Activated CD8-positive, alpha-beta T cell treated with anti-CD3 and anti-CD28 coated beads for 36 hours (primary cell): ENCODE data around the gene AMMECR1L. TPM values are rescaled to one million over a fixed set of nuclear protein-coding genes. Genes with fewer than 3 reads are reported as not detected.

Experiments
- ATAC-seq: fragments of 200-7000 bp; cut with Tn5 transposase; one replicate; pipeline ENCODE4 v1.10.0; 2021; ENCODE audit warnings: mild to moderate bottlenecking, moderate library complexity
- CTCF ChIA-PET: fragments of 350-600 bp; sonication (Branson Sonifier 250); formaldehyde crosslinking; loops from one replicate; lab custom pipeline; 2021; ENCODE audit warnings: antibody characterized with exemption; lab: Charles Lee
- POLR2A ChIA-PET: fragments of 350-600 bp; sonication (Branson Sonifier 250); formaldehyde crosslinking; loops from one replicate; lab custom pipeline; 2021; ENCODE audit warnings: antibody characterized with exemption; lab: Charles Lee
- DNase-seq: peaks from one replicate; pipeline ENCODE4 v3.0.0-alpha.2; 2020
- H3K27ac Mint-ChIP-seq: one replicate; pipeline ENCODE4 v1.8.0; 2021; ENCODE audit warnings: mild to moderate bottlenecking, mixed read lengths
- H3K27me3 Mint-ChIP-seq: one replicate; pipeline ENCODE4 v1.8.0; 2021; ENCODE audit warnings: mixed read lengths
- H3K36me3 Mint-ChIP-seq: one replicate; pipeline ENCODE4 v1.8.0; 2021; ENCODE audit warnings: low read depth, mixed read lengths
- H3K4me1 Mint-ChIP-seq: one replicate; pipeline ENCODE4 v1.8.0; 2021; ENCODE audit warnings: low read depth, mixed read lengths
- H3K4me3 Mint-ChIP-seq: one replicate; pipeline ENCODE4 v1.8.0; 2021; ENCODE audit warnings: mild to moderate bottlenecking, moderate library complexity, mixed read lengths
- H3K9me3 Mint-ChIP-seq: one replicate; pipeline ENCODE4 v1.8.0; 2021; ENCODE audit warnings: mixed read lengths
- intact Hi-C: fragments of 100-400 bp; cut with micrococcal nuclease; formaldehyde crosslinking; loops from one replicate; pipeline ENCODE4 v1.10.0; 2022
- total RNA-seq, 2 experiments: library from RNA; stranded (reverse); gene quantifications; one replicate each; pipeline ENCODE4 v1.2.3, GENCODE V29; 2021
- TF ChIP-seq, protein P1 (sequence below): fragments of 200-600 bp; IDR thresholded peaks from one replicate; pipeline ENCODE4 v1.8.0; 2022; ENCODE audit warnings: antibody characterized with exemption, mild to moderate bottlenecking

Gene AMMECR1L
- total RNA-seq, 2 experiments from 2014 or later: 12.5 to 13.1 TPM

DNA sequence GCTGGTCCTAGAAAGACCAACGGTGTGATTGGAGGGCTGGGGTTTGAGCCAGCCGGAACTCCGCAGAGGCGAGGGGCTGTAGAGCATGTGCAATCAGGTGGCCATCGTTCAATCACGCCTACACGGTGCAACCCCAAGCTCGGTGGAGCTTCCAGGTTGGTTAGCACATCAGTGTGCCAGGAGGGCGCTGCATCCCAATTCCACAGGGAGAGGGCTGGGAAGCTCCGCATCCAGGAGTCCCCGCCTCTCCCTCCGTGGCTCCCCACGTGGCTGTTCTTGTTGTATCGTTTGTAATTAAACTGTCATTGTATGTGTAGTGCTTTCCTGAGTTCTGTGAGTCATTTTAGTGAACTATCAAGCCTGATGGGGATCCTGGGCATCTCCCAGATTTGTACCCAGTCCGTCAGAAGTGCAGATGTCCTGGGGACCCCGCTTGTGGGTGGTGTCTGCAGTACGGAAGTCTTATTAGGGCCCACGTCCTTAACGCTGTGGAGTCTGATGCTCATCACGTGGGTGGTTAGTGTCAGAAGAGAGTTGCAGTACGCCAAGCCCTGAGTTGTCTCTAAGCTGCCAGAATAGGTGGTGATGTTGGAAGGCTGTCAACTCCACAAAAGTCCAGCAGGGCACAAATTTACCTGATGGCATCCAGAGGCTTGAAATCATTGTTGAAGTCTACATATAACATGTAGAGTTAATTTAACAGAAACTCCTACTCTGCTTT, 20.6 kb upstream of the AMMECR1L start:
- H3K9me3 Mint-ChIP-seq: no peaks in the 10 kb centered on the region
- no peak overlapping the region for H3K27ac Mint-ChIP-seq
- POLR2A ChIA-PET: no interaction called here
- no peak overlapping the region for H3K4me3 Mint-ChIP-seq
- intact Hi-C loops: no loop called here
- CTCF ChIA-PET: no interaction called here
- H3K27me3 Mint-ChIP-seq: peaks cover 3% of the 10 kb centered on the region
- peaks cover 2% of the 10 kb centered on the region for H3K4me1 Mint-ChIP-seq
- TF ChIP-seq, protein P1, sequence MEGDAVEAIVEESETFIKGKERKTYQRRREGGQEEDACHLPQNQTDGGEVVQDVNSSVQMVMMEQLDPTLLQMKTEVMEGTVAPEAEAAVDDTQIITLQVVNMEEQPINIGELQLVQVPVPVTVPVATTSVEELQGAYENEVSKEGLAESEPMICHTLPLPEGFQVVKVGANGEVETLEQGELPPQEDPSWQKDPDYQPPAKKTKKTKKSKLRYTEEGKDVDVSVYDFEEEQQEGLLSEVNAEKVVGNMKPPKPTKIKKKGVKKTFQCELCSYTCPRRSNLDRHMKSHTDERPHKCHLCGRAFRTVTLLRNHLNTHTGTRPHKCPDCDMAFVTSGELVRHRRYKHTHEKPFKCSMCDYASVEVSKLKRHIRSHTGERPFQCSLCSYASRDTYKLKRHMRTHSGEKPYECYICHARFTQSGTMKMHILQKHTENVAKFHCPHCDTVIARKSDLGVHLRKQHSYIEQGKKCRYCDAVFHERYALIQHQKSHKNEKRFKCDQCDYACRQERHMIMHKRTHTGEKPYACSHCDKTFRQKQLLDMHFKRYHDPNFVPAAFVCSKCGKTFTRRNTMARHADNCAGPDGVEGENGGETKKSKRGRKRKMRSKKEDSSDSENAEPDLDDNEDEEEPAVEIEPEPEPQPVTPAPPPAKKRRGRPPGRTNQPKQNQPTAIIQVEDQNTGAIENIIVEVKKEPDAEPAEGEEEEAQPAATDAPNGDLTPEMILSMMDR: no peak
- no peaks in the 10 kb centered on the region for H3K36me3 Mint-ChIP-seq
- DNase-seq (no peak), ATAC-seq (no peak)

DNA sequence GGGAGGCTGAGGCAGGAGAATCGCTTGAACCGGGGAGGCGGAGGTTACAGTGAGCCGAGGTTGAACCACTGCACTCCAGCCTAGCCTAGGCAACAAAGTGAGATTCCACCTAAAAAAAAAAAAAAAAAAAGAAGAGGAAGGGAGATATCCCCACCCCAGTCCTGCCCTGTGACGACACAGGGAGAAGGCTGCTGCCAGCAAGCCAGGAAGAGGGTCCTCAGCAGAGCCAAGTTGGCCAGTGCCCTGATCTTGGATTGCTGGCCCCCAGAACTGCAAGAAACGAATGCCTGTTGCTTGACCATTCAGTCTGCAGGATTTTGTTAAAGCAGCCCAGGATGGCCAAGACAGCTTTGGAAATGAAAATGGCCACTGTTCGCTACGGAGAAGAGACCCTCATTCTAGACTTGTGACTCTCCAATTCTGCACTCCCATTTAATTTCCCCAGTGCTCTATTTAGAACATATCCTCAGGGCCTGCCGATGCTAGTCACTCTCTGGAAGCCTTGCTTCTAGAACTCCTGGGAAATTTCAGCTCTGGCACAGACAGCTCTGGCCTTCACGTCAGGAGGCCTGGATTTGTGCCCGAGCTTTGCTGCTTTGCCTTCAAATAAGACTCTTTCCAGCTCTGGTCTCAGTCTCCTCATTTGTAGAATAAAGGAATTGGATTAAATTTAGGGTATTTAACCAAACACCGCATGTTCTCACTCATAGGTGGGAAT, 15.7 kb upstream of the AMMECR1L start:
- ChIA-PET CTCF (interaction anchor here (0.6 kb wide), 1 partner anchor 101 kb away, joined by 3 read pairs; no protein-coding TSS in a partner anchor), POLR2A (no interaction called here)
- no peak overlapping the region for H3K4me3 Mint-ChIP-seq
- no peaks in the 10 kb centered on the region for H3K9me3 Mint-ChIP-seq
- H3K27ac Mint-ChIP-seq: no peak overlapping the region
- intact Hi-C loops: no loop called here
- DNase-seq (no peak), ATAC-seq (no peak)
- H3K36me3 Mint-ChIP-seq: no peaks in the 10 kb centered on the region
- TF ChIP-seq, protein P1: no peak
- peaks cover 3% of the 10 kb centered on the region for H3K27me3 Mint-ChIP-seq
- peaks cover 2% of the 10 kb centered on the region for H3K4me1 Mint-ChIP-seq

DNA sequence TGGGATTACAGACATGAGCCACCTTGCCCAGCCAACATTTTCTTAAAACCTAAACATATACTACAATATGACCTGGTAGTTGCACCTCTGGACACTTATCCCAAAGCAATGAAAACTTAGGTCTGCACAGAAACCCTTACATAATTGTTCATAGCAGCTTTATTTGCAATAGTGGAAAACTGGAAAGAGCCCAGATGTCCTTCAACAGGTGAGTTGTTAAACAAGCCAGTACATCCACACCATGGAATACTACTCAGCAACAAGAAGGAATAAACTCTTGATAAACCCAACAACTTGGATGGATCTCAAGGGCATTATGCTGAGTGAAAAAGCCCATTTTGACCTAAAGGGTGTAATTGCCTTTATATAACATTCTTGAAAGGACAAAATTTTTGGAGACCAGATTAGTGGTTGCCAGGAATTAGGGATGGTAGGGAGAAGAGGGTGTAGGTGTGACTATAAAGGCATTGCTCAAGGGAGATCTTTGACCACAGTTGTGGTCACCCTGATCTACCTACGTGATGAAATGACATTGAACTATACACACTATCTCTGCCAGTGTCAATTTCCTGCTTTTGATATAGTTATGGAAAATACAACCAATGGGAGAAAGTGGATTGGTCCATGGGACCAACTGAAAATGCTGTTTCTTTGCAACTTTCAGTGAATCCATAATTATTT, 11.9 kb upstream of the AMMECR1L start:
- TF ChIP-seq, protein P1: no peak
- Mint-ChIP-seq H3K9me3 (no peaks in the 10 kb centered on the region), H3K36me3 (no peaks in the 10 kb centered on the region), H3K27me3 (no peaks in the 10 kb centered on the region), H3K4me3 (no peak overlapping the region), H3K27ac (no peak overlapping the region), H3K4me1 (no peaks in the 10 kb centered on the region)
- intact Hi-C loops: no loop called here
- ATAC-seq (no peak), DNase-seq (no peak)
- ChIA-PET CTCF (no interaction called here), POLR2A (no interaction called here)

DNA sequence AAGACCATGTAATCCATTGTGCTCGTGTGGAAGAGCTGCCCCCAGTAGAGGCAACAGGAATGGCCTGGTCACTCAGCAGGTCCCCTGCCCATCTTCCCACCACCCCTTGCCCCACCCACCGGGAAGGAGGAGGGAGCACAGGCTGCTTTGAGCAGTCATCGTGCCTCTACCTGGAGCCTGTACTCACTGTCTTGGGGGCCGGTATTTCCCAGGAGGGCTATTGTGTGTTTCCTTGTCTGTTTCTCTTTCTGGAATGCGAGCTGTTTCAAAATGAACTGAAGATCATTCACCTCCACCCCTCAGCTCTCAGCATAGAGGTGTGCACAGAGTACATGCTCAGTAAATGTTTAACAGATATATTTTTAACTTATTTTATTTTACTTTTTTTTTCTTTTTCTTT, 7.7 kb upstream of the AMMECR1L start:
- no peaks in the 10 kb centered on the region for H3K9me3 Mint-ChIP-seq
- H3K4me1 Mint-ChIP-seq: peaks cover 4% of the 10 kb centered on the region
- no peaks in the 10 kb centered on the region for H3K27me3 Mint-ChIP-seq
- ChIA-PET CTCF (no interaction called here), POLR2A (no interaction called here)
- no peak overlapping the region for H3K27ac Mint-ChIP-seq
- H3K36me3 Mint-ChIP-seq: no peaks in the 10 kb centered on the region
- no peak for ATAC-seq
- H3K4me3 Mint-ChIP-seq: no peak overlapping the region
- DNase-seq: no peak
- intact Hi-C loops: no loop called here
- TF ChIP-seq, protein P1: no peak

DNA sequence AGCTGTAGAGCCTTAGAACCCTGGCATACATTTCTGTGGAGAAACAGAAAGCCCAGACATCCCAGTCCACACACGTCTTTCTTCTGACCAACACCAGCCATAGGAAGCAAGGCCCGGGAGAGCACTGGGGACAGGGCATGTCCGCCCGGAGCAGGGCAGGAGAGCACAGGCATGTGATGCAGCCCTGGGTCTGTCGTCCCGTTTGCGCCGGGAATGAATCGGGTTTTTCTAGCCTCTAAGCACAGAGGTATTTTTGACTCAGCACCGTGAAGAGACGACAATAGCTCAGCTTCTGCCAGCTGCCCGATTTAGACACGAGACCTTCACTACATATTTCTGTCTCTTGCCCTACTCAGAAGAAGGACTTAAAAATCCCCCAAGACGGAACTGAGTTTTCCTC, 7.3 kb upstream of the AMMECR1L start:
- ATAC-seq (no peak), DNase-seq (no peak)
- Mint-ChIP-seq H3K36me3 (no peaks in the 10 kb centered on the region), H3K27ac (no peak overlapping the region), H3K4me3 (no peak overlapping the region), H3K27me3 (no peaks in the 10 kb centered on the region), H3K9me3 (no peaks in the 10 kb centered on the region), H3K4me1 (peaks cover 6% of the 10 kb centered on the region)
- ChIA-PET POLR2A (no interaction called here), CTCF (no interaction called here)
- intact Hi-C loops: no loop called here
- TF ChIP-seq, protein P1: no peak
